HUES48 (cell line): ENCODE results near the gene FBXL16.
A peak's percentile ranks its signal among the peaks of the same experiment; 100 is the strongest.
"Not testable (repeated sequence)": the region's sequence is repeated elsewhere in the genome, so short reads cannot be mapped to it uniquely, and the experiment has no call there.

Experiments used
- H3K27ac ChIP-seq: one replicate; pipeline ENCODE4 v1.7.0; 2013; ENCODE audit warnings: low read depth, low read length, inconsistent platforms
- H3K27me3 ChIP-seq: 2 replicates; pipeline ENCODE4 v1.6.1; 2013; ENCODE audit warnings: mild to moderate bottlenecking, low read length; ENCODE audit not compliant: control insufficient read depth, insufficient read depth
- H3K36me3 ChIP-seq: 2 replicates; pipeline ENCODE4 v1.6.1; 2013; ENCODE audit warnings: low read length; ENCODE audit not compliant: control insufficient read depth, insufficient read depth
- H3K4me1 ChIP-seq: 2 replicates; pipeline ENCODE4 v1.6.1; 2013; ENCODE audit warnings: mild to moderate bottlenecking, low read length; ENCODE audit not compliant: control insufficient read depth, insufficient read depth
- H3K4me3 ChIP-seq: 2 replicates; pipeline ENCODE4 v1.5.1; 2013; ENCODE audit warnings: mild to moderate bottlenecking, low read depth, low read length
- H3K9ac ChIP-seq: 2 replicates; pipeline ENCODE4 v1.6.1; 2013; ENCODE audit warnings: mild to moderate bottlenecking, low read depth, low read length, moderate library complexity
- H3K9me3 ChIP-seq: 2 replicates; pipeline ENCODE4 v1.6.1; 2013; ENCODE audit warnings: low read length; ENCODE audit not compliant: control insufficient read depth, insufficient read depth

The FBXL16 gene

DNA sequence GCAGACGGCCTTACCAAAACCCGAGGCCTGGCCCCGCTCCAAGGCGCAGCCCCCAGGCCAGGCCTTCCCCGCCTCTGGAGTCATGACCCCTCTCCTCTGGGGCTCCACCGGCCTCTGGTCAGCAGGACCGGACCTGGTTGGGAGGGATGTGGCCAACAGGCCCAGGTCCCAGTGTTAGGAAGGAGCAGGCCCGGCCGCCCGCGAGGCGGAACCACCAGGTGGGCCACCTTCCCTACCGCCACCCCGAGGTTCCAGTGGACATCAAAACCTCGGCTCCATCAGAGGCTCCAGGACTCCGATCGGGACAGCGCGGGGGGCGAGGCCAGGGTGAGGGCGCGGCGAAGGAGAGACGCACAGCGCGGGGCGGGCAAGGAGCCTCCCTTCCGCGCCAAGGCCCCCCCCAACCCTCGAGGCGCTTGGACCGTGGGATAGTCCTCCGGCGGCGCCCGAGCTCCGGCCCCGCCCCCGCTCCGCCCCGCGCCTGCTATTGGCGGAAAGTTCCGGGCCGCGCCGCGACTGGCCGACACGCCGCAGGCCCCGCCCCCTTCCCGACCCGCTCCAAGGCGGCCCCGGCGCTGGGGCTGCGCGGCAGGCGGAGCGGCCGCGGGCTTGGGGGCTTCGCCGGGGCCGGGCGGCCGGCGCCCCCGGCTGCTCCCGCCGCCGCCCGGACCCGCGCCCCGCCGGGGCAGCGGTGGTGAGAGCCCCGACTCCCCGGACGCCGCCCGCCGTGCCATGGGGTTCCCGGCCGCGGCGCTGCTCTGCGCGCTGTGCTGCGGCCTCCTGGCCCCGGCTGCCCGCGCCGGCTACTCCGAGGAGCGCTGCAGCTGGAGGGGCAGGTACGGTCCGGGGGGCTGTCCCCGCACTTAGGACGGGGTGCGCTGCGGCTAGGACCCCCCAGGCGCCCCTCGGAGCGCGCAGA, 9.2 kb upstream of the FBXL16 start, which contains the start of gene METRN:
Gene METRN, plus strand, starts transcription at position 561 of the 919 bp plus-strand sequence. Its CDS starts 172 bp downstream, at position 733.
- no peaks in the 10 kb centered on the region for H3K36me3 ChIP-seq
- H3K9ac ChIP-seq, result no peak within 1 kb of the TSS
- no peaks in the 10 kb centered on the region for H3K9me3 ChIP-seq
- H3K27ac ChIP-seq, result no peak within 1 kb of the TSS
- H3K4me3 ChIP-seq, result peak within 1 kb of the TSS; percentile 71
- H3K4me1 ChIP-seq, result peaks cover 21% of the 10 kb centered on the region
- peaks cover 32% of the 10 kb centered on the region for H3K27me3 ChIP-seq

- Histone ChIP-seq H3K4me1 (peaks cover 14% of the 10 kb centered on the region), H3K27me3 (peaks cover 38% of the 10 kb centered on the region), H3K27ac (no peak overlapping the region), H3K4me3 (no peak overlapping the region), H3K9me3 (no peaks in the 10 kb centered on the region), H3K36me3 (no peaks in the 10 kb centered on the region), H3K9ac (no peak overlapping the region)
Measured at GRCh38 chr16:714079-714478, 8.5 kb upstream of the FBXL16 start.

DNA sequence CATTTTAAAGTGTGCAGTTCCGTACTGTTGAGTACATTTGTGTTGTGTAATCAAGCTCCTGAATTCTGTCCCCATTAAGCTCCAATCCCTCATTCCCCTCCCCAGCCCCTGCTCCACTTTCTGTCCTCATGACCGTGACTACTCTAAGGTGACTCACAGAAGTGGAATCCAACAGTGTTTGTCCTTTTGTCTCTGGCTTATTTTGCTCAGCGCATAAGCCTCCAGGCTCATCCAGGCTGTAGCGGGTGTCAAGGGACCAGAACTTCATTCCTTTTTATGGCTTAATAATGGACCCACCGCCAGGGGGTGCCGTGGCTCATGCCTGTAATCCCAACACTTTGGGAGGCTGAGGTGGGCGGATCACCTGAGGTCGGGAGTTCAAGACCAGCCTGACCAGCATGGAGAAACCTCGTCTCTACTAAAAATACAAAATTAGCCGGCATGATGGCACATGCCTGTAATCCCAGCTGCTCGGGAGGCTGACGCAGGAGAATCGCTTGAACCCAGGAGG, 7.2 kb upstream of the FBXL16 start:
- not testable (repeated sequence) for H3K27ac ChIP-seq, H3K4me3 ChIP-seq, H3K9ac ChIP-seq, H3K9me3 ChIP-seq, H3K36me3 ChIP-seq
- Histone ChIP-seq H3K4me1 (peaks cover 11% of the 10 kb centered on the region), H3K27me3 (peaks cover 43% of the 10 kb centered on the region)

GRCh38 chr16:711548-712320, 6.1 kb upstream of the FBXL16 start:
- Histone ChIP-seq H3K9me3 (no peaks in the 10 kb centered on the region), H3K9ac (no peak overlapping the region), H3K36me3 (no peaks in the 10 kb centered on the region), H3K27me3 (peaks cover 53% of the 10 kb centered on the region), H3K27ac (no peak overlapping the region), H3K4me3 (no peak overlapping the region), H3K4me1 (peaks cover 11% of the 10 kb centered on the region)

GRCh38 chr16:711084-711483, 5.5 kb upstream of the FBXL16 start:
- H3K9ac ChIP-seq, result no peak overlapping the region
- peaks cover 56% of the 10 kb centered on the region for H3K27me3 ChIP-seq
- H3K27ac ChIP-seq, result no peak overlapping the region
- no peak overlapping the region for H3K4me3 ChIP-seq
- H3K4me1 ChIP-seq, result peaks cover 6% of the 10 kb centered on the region; the same call in 1 of the 2 replicates
- no peaks in the 10 kb centered on the region for H3K9me3 ChIP-seq
- H3K36me3 ChIP-seq, result no peaks in the 10 kb centered on the region

- Histone ChIP-seq H3K36me3 (no peaks in the 10 kb centered on the region), H3K9me3 (no peaks in the 10 kb centered on the region), H3K4me3 (no peak overlapping the region), H3K27ac (no peak overlapping the region), H3K9ac (no peak overlapping the region), H3K4me1 (peaks cover 2% of the 10 kb centered on the region; the same call in 1 of the 2 replicates), H3K27me3 (peaks cover 53% of the 10 kb centered on the region)
Measured at GRCh38 chr16:710500-711075, 5.0 kb upstream of the FBXL16 start.

- no peak overlapping the region for H3K9ac ChIP-seq
- H3K4me3 ChIP-seq, result no peak overlapping the region
- H3K27ac ChIP-seq, result no peak overlapping the region
- no peaks in the 10 kb centered on the region for H3K36me3 ChIP-seq
- H3K27me3 ChIP-seq, result peaks cover 55% of the 10 kb centered on the region
- H3K9me3 ChIP-seq, result no peaks in the 10 kb centered on the region
- peaks cover 2% of the 10 kb centered on the region; the same call in 1 of the 2 replicates for H3K4me1 ChIP-seq
Measured at GRCh38 chr16:709566-710499, 4.2 kb upstream of the FBXL16 start.

DNA sequence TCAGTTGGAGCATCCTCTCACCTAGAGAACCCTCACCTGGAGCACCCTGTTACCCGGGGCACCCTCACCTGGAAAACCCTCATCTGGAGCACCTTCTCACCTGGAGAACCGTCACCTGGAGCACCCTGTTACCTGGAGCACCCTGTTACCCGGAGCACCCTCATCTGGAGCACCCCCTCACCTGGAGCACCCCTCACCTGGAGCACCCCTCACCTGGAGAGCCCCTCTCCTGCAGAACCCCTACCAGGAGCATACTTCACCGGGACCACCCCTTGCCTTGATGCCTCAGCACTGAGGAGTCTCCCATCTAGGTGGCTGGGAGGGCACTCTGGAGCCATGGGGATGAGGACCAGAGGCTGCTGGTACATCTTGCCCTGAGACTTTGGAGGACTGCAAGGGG, 3.4 kb upstream of the FBXL16 start:
- peaks cover 2% of the 10 kb centered on the region; the same call in 1 of the 2 replicates for H3K4me1 ChIP-seq
- H3K36me3 ChIP-seq, result no peaks in the 10 kb centered on the region
- H3K9ac ChIP-seq, result no peak overlapping the region
- no peaks in the 10 kb centered on the region for H3K9me3 ChIP-seq
- H3K4me3 ChIP-seq, result no peak overlapping the region
- H3K27me3 ChIP-seq, result peaks cover 58% of the 10 kb centered on the region
- H3K27ac ChIP-seq, result no peak overlapping the region

- no peaks in the 10 kb centered on the region for H3K9me3 ChIP-seq
- peaks cover 2% of the 10 kb centered on the region; the same call in 1 of the 2 replicates for H3K4me1 ChIP-seq
- no peak overlapping the region for H3K9ac ChIP-seq
- H3K4me3 ChIP-seq, result no peak overlapping the region
- no peak overlapping the region for H3K27ac ChIP-seq
- peaks cover 63% of the 10 kb centered on the region for H3K27me3 ChIP-seq
- no peaks in the 10 kb centered on the region for H3K36me3 ChIP-seq
Measured at GRCh38 chr16:708019-708418, 2.4 kb upstream of the FBXL16 start.

GRCh38 chr16:707062-707538, 1.5 kb upstream of the FBXL16 start:
- H3K27me3 ChIP-seq, result peaks cover 72% of the 10 kb centered on the region
- H3K9ac ChIP-seq, result no peak overlapping the region
- H3K4me1 ChIP-seq, result peaks cover 2% of the 10 kb centered on the region; the same call in 1 of the 2 replicates
- H3K27ac ChIP-seq, result no peak overlapping the region
- no peaks in the 10 kb centered on the region for H3K9me3 ChIP-seq
- no peaks in the 10 kb centered on the region for H3K36me3 ChIP-seq
- peak overlapping the region; percentile 49; the same call in 1 of the 2 replicates for H3K4me3 ChIP-seq
